HG03439 (cell line): ENCODE results near the gene URB1.
"Not testable (repeated sequence)": the region's sequence is repeated elsewhere in the genome, so short reads cannot be mapped to it uniquely, and the experiment has no call there.

Experiments used
- ATAC-seq: cut with Tn5 transposase; IDR thresholded peaks from one replicate; pipeline ENCODE4 v1.9.1; 2021; ENCODE audit warnings: mild to moderate bottlenecking, moderate library complexity; ENCODE audit not compliant: unreplicated experiment

URB1 gene

DNA sequence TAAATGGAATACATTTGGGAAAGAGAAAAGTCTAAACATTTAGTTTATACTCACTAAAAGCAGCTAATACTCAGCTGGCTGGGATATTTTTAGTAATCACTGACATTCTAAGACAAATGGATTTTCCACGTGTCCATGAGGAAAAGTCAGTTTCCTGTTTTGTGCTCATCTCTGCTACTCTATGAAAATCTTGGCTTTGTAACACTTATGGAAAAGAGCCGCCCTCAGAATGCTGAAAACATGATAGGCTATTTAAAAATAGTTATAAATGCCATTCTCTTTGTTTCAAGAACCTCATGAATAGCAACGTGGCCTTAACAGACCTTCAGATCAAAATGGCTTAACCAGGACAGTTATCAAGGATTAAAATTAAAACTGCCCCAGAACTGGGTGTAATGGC, 64.2 kb downstream of the URB1 start:
- no peak for ATAC-seq

DNA sequence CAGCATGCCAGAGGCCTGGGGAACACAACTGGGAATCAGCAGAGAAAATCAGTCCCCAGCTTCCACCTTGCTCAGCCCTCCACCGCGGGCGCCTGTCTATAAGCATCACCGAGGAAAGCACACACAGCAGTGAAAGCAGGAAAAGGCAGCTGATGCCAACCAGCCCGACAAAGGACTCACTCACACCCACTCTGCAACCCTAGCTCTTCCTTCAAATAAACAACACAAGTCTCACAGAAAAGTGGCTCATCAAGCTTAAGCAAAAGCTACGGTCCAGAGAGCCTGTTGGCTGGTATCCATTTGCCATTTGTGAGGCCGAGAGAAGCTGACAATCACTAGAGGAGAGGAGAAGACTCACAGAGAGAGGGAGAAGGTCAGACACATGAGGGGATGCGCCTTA, 67.1 kb downstream of the URB1 start:
- ATAC-seq = no peak

DNA sequence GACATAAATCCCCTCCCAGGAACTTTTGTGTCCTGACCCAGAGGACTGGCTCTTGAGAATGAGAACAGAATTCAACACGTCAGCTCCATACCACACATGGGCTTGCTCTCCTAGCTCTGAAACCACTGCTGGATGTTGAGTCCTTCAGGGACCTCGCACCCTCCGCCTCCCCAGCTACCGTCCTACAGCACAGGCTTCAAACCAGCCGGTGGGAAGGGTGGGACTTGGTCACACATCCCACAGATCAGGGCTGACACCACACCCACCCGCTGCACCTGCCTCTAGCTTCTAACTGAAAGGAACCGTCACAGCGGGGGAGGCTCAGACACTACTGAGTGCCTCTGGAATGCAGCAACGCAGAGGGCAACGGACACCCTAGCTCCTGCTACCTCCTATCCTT, 70.1 kb downstream of the URB1 start:
- ATAC-seq = no peak

DNA sequence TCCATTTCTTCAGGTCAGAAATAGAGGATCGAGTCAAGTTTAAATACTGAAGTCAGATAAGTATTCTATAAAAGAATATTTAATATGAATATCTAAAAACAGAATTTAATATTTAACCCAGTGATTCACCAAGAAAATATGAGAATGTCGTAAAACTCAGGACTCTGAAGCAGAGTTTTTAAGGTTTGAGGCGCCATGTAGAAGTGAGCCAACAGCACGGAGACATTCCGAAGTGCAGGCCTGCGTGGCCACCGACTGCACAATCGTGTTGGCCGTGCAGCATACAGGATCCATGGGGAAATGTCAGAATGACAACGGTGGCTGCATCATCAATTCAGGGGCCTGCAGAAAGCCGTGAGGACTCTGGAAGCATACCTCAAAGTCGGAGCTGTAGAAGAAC, 70.7 kb downstream of the URB1 start:
- ATAC-seq = no peak

DNA sequence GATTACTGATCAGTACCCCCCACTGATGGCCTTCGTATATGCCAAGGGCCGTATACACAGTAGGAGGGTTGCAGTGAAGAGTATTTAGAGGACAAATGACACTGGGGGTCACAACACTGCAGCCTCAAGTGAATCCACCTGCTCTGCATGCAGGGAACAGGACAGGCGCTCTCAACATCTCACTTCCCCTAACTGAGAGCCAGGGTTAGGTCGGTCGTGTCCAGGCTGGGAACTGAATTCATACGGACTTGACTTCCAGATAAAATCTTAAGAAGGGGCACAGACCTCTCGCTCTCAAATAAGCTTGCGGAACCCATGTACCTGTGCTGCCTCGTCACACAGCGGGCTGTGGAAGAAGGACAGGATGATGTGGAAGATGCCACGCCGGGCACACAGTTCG, 71.3 kb downstream of the URB1 start:
- no peak for ATAC-seq

DNA sequence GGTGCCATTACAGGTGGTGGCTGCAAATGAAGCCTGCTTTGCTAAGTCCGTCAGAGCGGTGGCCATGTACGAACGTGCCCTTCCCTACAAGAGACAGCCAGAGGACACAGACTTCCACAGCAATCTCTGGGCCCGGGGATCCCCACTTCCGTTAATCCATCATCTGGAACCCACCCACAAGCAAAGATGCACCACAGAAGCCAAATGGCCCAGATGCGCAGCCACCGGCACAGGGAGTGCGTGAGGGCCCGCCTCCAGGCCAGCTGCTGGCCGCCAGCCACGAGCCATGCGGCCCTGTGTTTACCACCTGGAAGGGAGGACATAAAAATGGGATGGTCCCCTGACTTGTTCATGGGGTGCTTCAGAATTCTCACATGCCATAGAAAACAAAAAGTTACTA, 72.1 kb downstream of the URB1 start:
- ATAC-seq = no peak

DNA sequence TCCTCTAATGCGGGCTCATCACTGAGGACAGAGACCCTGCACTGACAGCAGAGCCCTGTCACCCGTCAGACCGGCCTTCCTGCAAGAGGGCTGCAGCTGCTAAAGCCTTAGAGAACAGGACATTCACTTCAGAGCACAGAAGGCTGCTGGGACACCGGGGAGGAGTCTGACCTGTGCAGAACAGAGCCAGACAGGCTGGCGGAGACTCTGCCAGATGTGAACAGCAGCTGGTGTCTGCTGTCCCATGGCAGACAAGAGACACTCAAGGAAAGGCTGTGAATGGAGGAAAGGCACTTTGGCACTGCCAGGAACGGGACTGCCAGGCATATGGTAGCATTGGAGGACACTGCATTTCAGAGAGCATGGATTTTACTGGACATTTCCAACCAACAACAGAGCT, 72.8 kb downstream of the URB1 start:
- ATAC-seq = no peak

DNA sequence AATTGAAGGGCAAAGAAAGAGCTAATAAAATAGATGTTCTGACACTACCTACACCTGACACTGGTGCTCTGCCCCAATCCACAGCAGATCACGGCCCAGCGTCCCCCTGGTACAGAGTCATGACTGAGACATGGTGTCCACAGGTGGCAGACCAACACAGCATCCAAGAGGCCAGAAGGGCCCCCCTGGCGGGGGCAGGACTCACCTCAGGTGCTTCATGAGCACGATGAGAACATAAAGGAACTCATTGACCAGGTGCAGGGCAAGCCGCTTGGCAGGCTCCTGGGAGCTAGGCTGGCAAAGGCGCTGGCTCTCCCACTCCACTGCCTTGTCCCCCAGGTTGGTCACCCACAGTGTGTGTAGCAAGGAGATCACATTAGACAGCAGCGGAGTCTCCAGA, 73.8 kb downstream of the URB1 start:
- ATAC-seq = no peak

DNA sequence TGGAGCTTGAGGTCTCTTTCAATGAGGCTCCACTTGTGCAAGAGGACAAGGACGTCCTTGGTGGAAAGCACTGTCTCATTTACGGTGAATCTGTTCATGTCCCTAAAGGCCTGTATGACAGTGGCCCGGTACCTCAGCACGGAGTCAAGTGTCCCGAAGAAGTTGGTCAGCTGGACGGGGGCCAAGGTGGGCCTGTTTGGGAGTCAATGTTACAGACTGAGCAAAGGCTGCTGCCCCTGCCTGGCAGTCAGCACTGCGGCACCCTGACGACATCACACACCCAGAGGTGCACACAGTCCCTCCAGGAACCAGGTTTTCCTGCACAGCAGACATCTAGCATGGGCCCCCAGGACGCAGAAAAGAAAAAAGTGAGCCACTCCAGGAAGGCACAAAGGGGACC, 75.1 kb downstream of the URB1 start:
- ATAC-seq = no peak

DNA sequence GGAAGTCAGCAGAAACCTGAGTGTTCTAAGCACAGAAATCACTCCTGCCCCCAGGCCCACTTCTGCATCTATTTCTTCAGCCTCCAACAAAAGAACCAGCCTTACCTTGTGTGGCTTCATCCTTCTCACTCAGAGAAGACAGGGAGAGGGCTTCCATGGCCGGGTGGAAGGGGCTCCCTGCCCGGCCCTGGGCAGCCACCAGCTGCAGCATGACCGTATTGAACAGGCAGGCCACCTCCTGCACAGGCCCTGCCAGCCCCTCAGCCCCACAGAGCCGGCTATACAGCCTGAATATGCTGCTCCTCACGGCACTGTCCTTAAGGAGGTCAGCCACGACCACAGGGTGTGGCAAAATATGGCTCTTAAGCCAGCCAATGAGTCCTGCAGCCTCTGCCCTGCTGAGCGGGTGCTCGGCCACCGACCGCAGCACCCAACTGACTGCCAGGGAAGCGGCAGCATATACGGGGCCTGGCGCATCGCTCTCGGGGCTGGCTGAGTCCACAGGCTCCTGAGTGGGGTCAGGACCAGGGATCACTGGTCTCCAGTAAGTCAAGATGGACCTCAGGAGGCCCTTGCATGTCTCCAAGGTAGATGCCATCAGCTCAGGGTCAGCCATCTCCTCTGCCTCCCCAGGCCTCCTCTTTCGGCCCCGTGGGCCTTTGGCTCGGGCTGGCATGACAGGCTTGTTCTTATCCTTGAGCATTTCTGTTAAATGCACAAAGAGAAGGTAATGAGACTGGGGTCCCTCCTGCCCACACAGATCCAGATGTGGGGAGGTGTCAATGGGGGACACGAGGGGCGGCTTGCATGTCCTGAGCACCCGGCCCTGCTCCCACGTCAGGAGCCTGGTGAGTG, 76.2 kb downstream of the URB1 start:
- ATAC-seq = no peak

DNA sequence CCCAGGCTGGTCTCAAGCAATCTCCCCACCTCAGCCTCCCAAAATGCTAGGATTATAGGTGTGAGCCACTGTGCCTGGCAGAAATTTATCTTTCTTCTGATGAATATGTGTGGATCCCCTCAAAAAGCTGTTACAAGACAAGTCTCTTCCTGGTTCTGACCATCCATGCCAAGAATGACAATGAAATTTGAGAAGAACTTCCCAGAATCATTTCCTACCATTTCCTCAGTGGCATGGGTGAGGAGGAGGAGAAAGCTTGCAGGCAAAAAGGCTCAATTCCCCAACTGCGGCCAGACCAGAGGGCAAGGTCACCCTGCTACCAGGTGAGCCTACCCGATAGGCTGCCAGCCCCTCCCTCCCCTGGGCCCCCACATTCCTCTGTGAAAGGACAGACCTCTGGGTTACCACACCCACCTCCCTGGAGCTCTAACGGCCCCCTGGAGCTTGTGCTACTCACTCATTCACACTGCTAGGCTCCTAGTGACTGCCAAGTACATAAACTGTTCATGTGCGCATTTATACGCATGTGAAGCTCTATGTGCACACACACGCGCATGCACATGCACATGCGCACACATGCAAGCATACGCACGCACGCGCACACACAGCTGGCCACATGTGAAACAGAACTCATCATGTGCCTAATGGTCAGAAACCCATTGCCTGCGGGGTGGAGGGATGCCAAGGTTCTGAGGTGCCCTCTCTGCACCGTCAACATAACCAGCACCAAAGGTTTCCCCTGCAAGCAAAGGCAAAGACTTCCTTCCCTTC, 77.1 kb downstream of the URB1 start:
- ATAC-seq = no peak

DNA sequence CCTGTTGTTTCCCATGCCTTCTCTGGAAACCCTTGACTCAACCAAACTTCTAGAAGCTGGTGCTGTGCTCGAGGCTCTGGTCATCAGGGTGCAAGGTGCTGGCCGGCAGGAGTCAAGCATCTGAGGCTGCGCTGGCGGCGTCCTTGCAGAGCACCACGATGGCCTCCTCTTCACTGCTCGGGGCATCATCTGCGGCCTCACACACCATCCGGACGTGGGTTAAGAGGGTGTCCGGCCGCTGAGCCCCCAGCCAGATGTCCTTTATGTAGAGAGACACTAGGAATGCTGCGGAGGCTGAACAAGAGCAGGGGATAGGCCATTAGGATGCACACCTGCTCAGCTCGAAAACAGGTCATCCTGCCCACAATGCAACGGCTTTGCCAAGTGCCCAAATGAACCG, 78.0 kb downstream of the URB1 start:
- no peak for ATAC-seq

DNA sequence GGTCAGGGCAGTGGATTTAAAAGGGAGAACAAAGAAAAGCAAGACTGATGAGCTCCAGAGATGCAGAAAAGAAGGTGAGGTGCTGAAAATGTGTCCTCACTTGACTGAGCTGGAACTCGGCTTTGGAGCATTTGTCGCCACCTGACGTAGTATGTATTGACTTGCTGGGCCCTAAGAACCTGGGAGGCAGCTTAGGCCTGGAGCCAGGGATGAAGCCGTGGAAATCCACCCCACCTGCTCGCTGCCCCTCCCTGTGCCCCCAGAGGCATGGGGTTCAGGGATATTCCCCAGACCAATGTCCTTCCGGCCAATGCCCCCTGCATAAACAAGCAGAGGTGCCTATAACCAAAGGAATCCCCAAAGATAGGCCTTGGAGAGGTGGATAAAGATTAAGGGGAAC, 79.8 kb downstream of the URB1 start:
- no peak for ATAC-seq

DNA sequence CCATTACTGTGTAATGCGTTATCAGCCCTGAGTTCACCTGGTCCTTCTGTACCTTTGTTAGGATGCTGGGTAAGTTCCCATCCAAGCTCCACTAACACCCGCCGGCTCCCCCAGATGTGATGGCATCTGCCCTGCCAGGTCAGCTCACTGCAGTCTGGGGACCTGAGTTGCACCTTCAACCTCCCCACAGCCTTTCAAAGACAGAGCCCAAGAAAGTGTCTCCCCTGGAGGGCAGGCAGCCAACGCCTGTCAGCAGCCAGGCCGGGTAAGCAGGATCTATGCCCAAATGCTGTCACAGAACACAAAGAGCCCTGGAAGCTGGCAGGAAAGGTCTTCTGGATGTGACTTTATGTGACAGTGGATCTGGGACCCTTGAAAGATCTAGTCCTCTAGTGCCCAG, 80.5 kb downstream of the URB1 start:
- no peak for ATAC-seq

DNA sequence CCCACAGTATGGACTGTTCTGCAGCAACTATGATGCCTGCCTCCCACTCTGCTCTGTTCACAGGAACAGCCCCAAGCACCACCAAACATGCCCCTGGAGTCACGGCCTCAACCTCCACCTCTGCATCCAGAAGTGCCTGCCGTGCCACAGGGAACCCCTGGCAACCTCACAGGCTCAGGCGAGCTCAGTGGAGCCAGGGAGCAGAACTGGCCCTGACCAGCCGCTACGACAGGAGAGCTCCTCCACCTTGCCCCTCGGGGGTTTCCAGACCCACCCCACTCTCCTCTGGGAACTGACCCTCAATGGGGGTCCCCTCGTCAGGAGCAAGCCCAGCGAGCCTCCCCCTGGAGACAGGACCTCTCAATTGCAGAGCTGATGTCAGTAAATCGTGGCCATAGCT, 81.2 kb downstream of the URB1 start:
- no peak for ATAC-seq

DNA sequence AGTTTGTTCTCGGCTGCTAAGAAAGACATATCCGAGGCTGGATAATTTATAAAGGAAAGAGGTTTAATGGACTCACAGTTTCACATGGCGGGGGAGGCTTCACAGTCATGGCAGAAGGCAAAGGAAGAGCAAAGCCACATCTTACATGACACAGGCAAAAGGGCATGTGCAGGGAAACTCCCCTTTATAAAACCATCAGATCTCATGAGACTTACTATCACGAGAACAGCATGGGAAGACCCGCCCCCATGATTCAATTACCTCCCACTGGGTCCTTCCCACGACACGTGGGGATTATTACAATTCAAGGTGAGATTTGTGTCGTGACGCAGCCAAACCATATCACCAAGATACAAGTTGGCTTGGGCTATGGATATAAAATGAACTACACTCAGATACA, 81.8 kb downstream of the URB1 start:
- ATAC-seq = not testable (repeated sequence)

DNA sequence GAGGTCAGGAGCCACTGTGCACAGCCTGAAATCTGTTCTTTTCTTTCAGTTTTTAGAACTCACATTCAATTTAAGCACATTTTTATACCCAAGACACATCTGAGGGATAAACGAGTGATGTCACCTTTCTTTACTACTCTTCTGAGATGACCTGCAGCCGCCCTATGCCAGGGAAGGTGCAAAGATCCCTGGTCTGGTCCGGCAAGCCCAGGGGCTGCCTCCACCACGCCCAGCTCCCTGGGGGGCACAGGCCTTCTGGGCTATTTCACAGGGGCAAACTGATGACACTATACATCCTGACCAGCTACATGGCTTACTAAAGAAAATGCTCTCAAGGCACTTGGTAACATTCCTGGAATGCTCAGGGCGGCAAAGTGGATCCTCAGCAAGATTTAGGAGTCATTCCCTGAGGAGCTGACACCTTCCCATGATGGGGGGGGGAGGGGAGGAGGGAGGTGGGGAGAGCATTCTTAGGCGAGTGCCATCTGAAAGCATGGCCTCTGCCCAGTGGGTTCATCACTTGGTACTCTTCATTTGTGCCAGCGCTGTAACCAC, 82.8 kb downstream of the URB1 start:
- ATAC-seq = no peak

DNA sequence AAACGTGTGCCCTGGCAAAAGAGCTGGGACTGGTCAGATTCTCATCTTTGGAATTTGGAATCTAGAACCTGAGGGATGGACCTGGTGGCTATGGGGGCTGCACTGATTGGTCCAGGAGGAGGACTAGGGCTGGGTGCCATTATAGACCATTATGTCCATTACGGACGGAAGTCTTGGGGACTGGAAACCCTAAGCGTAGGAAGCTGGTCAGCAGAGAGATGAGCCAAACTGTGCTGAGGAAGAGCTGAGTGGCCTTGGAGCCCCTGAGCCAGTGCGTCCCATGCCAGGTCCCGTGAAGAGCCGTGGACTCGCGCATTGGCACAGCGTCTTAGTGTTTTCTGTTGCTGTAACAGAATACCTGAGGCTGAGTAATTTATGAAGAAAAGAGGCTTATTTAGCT, 84.1 kb downstream of the URB1 start:
- ATAC-seq = no peak

DNA sequence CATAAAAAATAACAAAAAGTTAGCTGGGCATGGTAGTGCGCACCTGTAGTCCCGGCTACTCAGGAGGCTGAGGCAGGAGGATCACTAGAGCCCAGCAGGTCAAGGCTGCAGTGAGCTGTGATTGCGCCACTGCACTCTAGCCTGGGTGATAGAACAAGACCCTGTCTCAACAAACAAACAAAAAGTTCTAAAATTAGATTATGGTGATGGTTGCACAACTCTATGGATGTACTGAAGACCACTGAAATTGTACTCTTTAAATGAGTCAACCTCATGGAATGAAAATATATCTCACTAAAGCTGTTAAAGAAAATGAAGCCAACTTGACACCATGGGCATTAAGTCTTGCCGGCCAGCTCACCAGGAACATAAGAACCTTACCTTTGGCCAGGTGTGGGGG, 85.1 kb downstream of the URB1 start:
- ATAC-seq = no peak

DNA sequence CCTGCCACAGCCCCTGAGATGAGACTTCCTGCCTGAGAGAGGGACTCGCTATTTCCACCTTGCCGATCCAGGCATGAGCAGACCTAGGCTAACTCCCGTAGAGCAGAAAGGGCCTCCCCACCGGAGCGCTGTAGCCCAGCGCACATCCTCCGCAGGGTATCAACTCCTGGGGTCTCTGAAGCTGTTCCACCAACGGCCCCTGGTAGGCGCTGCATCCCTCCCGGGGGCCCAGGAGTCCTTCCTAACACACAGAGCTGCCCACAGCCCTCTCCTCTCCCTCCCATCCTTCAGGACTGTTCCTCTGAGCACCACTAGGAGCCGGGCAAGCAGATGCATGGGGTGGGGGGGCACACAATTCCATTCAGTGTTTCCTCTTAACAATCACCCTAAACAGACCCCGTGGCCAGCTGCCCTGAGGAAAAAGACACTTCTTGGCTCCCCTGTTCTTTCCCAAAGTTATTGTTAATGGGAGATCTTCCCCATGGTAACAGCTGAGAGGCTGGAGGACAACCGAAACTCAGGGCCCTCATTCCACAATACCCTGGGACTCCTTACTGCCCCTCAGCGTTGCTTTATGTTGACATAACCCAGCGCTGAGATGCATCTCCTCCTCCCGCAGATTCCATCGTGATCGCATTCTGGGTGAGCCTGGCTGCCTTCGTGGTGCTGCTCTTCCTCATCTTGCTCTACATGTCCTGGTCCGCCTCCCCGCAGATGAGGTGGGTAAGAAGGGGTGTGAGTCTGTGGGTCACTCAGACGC, 86.6 kb downstream of the URB1 start:
- no peak for ATAC-seq

DNA sequence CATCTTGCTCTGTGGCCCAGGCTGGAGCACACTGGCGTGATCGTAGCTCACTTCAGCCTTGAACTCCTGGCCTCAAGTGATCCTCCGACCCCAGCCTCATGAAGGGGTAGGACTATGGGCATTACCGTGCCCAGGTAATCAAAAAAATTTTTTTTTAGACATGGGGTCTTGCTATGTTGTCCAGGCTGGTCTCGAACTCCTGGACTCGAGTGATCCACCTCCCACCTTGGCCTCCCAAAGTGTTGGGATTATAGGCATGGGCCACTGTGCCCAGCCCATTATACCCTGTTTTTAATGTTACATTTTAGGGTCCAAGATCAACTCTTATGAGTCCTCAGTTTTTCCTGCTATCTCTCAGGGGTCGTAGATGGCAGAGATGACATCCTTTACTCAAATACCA, 87.8 kb downstream of the URB1 start:
- ATAC-seq = no peak
